PFSK-1 (cell line): ENCODE measurements around the gene UGT1A1.

Experiments used
- FOXP2 ChIP-seq: optimal IDR thresholded peaks from 2 replicates; pipeline ENCODE3; 2011; ENCODE audit warnings: borderline replicate concordance, control low read depth, inconsistent platforms; ENCODE audit not compliant: insufficient read depth; ENCODE audit errors: extremely low read length, extremely low read depth
- POLR2AphosphoS5 ChIP-seq: IDR thresholded peaks from 2 replicates; pipeline ENCODE4 v1.6.1; 2012; ENCODE audit warnings: low read depth, mild to moderate bottlenecking, control low read depth, low read length, moderate library complexity
- REST ChIP-seq, 2 experiments: IDR thresholded peaks; 2 replicates each; pipeline versions ENCODE4 v1.6.1 to v1.8.0; 2011 to 2012; ENCODE audit warnings: low read depth in 2 of 2, low read length in 2 of 2, control low read depth in 1 of 2, inconsistent platforms in 1 of 2, mild to moderate bottlenecking in 1 of 2, moderate library complexity in 1 of 2; ENCODE audit not compliant: insufficient read depth in 1 of 2
- SIN3A ChIP-seq: IDR thresholded peaks from 2 replicates; pipeline ENCODE4 v1.6.1; 2012; ENCODE audit warnings: mild to moderate bottlenecking, low read length, moderate library complexity, borderline replicate concordance; ENCODE audit not compliant: insufficient read depth
- TAF1 ChIP-seq: IDR thresholded peaks from 2 replicates; pipeline ENCODE4 v1.6.1; 2012; ENCODE audit warnings: low read length, control low read depth, borderline replicate concordance; ENCODE audit not compliant: insufficient read depth

UGT1A1 gene

GRCh38 chr2:233791151-233791882, 31.2 kb downstream of the UGT1A1 start:
- TF ChIP-seq FOXP2 (no peak), REST (IDR thresholded peaks at IDR 0.05; ENCODE audit: insufficient read depth in 1 of 2, low read depth in 2 of 2, low read length in 2 of 2) (no peak), SIN3A (no peak), TAF1 (no peak)

GRCh38 chr2:233791883-233792329, 31.8 kb downstream of the UGT1A1 start:
- no peak for TF ChIP-seq POLR2AphosphoS5
- no peak for TF ChIP-seq FOXP2
- no peak for TF ChIP-seq TAF1
- no peak for TF ChIP-seq SIN3A

- TF ChIP-seq POLR2AphosphoS5 = no peak
- TF ChIP-seq TAF1 = no peak
- TF ChIP-seq REST (IDR thresholded peaks at IDR 0.05; ENCODE audit: insufficient read depth in 1 of 2, low read depth in 2 of 2, low read length in 2 of 2) = no peak
- no peak for TF ChIP-seq SIN3A
- TF ChIP-seq FOXP2 = no peak
Observed at GRCh38 chr2:233792720-233793119, 32.6 kb downstream of the UGT1A1 start.

GRCh38 chr2:233793465-233794127, 33.5 kb downstream of the UGT1A1 start:
- TF ChIP-seq SIN3A (no peak), REST (IDR thresholded peaks at IDR 0.05; ENCODE audit: insufficient read depth in 1 of 2, low read depth in 2 of 2, low read length in 2 of 2) (no peak), POLR2AphosphoS5 (no peak), TAF1 (no peak), FOXP2 (no peak)

- TF ChIP-seq SIN3A (no peak), TAF1 (no peak), REST (IDR thresholded peaks at IDR 0.05; ENCODE audit: insufficient read depth in 1 of 2, low read depth in 2 of 2, low read length in 2 of 2) (no peak), FOXP2 (no peak), POLR2AphosphoS5 (no peak)
Observed at GRCh38 chr2:233794128-233794658, 34.1 kb downstream of the UGT1A1 start.
